Thymus (tissue), 11 donors: ENCODE data around the gene SFMBT1. TPM values are rescaled to one million over a fixed set of nuclear protein-coding genes. Genes with fewer than 3 reads are reported as not detected.

Experiments
- DNase-seq, 9 donors: peaks; one replicate each; pipeline ENCODE4 v3.0.0-alpha.2; 2013; ENCODE audit warnings: low spot score in 9 of 9, low read depth in 6 of 9, missing footprints in 1 of 9
- H3K27ac ChIP-seq, 2 donors: one replicate each; pipeline ENCODE4 v1.5.1; 2013; ENCODE audit warnings: control low read depth in 1 of 2, low read depth in 1 of 2, low read length in 1 of 2, mild to moderate bottlenecking in 1 of 2, moderate library complexity in 1 of 2
- H3K27me3 ChIP-seq, 2 donors: one replicate each; pipeline ENCODE4 v1.5.1; 2013; ENCODE audit warnings: low read length in 1 of 2; ENCODE audit not compliant: control insufficient read depth in 2 of 2, insufficient read depth in 1 of 2
- H3K36me3 ChIP-seq, 2 donors: one replicate each; pipeline ENCODE4 v1.5.1; 2013; ENCODE audit warnings: low read length in 1 of 2, mild to moderate bottlenecking in 1 of 2, moderate library complexity in 1 of 2; ENCODE audit not compliant: control insufficient read depth in 2 of 2, insufficient read depth in 2 of 2
- H3K4me1 ChIP-seq, 2 donors: one replicate each; pipeline ENCODE4 v1.5.1; 2013; ENCODE audit warnings: low read length in 2 of 2; ENCODE audit not compliant: control insufficient read depth in 2 of 2, insufficient read depth in 2 of 2
- H3K4me3 ChIP-seq, 2 donors: one replicate each; pipeline ENCODE4 v1.5.1; 2013; ENCODE audit warnings: low read length in 2 of 2, control low read depth in 1 of 2, mild to moderate bottlenecking in 1 of 2
- H3K9me3 ChIP-seq, 2 donors: one replicate each; pipeline ENCODE4 v1.5.1; 2013; ENCODE audit warnings: low read length in 1 of 2, mild to moderate bottlenecking in 1 of 2; ENCODE audit not compliant: control insufficient read depth in 2 of 2, insufficient read depth in 1 of 2
- WGBS: extraction: QIAGEN DNeasy Blood & Tissue Kit; methylation state at CpG from one replicate; pipeline ENCODE4 v1.1.7; 2013; 5-methylcytosine and 5-hydroxymethylcytosine counted together
- polyA plus RNA-seq: library from polyadenylated mRNA; stranded (reverse); fragments of 200-250 nt; gene quantifications from one replicate; pipeline ENCODE4 v1.2.3, GENCODE V29; 2013
- total RNA-seq: library from RNA; stranded (reverse); fragments of 120-200 nt; gene quantifications from one replicate; pipeline ENCODE4 v1.2.4, GENCODE V29; 2013
- donor health status: healthy.

The SFMBT1 gene
- total and polyA plus RNA-seq, 2 donors: 6.2 to 6.4 TPM

- Histone ChIP-seq H3K4me1 (peaks cover 11 to 30% of the 10 kb centered on the region in 2 donors), H3K27ac (no peak overlapping the region), H3K36me3 (peaks cover 11 to 43% of the 10 kb centered on the region in 2 donors), H3K9me3 (peaks cover 0 to 5% of the 10 kb centered on the region in 2 donors), H3K27me3 (no peaks in the 10 kb centered on the region), H3K4me3 (no peak overlapping the region)
- WGBS: 95% methylated on average over 5 of the region's 5 CpGs
- no peak for DNase-seq
Measured at GRCh38 chr3:52880047-52880446, 165.8 kb downstream of the SFMBT1 start.

GRCh38 chr3:52879581-52879980 lies 166.3 kb downstream of the SFMBT1 start:
- Histone ChIP-seq H3K4me3 (no peak overlapping the region), H3K27me3 (no peaks in the 10 kb centered on the region), H3K36me3 (peaks cover 11 to 40% of the 10 kb centered on the region in 2 donors), H3K4me1 (peaks cover 12 to 34% of the 10 kb centered on the region in 2 donors), H3K9me3 (peaks cover 0 to 5% of the 10 kb centered on the region in 2 donors), H3K27ac (no peak overlapping the region)
- WGBS: 98% methylated on average over 4 of the region's 4 CpGs
- no peak for DNase-seq

- Histone ChIP-seq H3K4me3 (no peak overlapping the region), H3K27ac (no peak overlapping the region), H3K36me3 (peaks cover 11 to 39% of the 10 kb centered on the region in 2 donors), H3K27me3 (no peaks in the 10 kb centered on the region), H3K9me3 (peaks cover 0 to 5% of the 10 kb centered on the region in 2 donors), H3K4me1 (peaks cover 12 to 37% of the 10 kb centered on the region in 2 donors)
- WGBS: 98% methylated on average over 4 of the region's 4 CpGs
- no peak for DNase-seq
Measured at GRCh38 chr3:52879090-52879489, 166.8 kb downstream of the SFMBT1 start.

GRCh38 chr3:52877085-52877484 lies 168.8 kb downstream of the SFMBT1 start:
- Histone ChIP-seq H3K27ac (no peak overlapping the region), H3K9me3 (peaks cover 0 to 5% of the 10 kb centered on the region in 2 donors), H3K4me3 (no peak overlapping the region), H3K27me3 (no peaks in the 10 kb centered on the region), H3K4me1 (peaks cover 16 to 36% of the 10 kb centered on the region in 2 donors), H3K36me3 (peaks cover 11 to 38% of the 10 kb centered on the region in 2 donors)
- no peak for DNase-seq
- WGBS: 100% methylated on average over 3 of the region's 3 CpGs

- no peak overlapping the region for H3K4me3 ChIP-seq
- 35% methylated on average over 9 of the region's 9 CpGs for WGBS
- peak in 7 of 9 donors; percentile 28 to 80 (median 55) for DNase-seq
Measured at GRCh38 chr3:52874864-52875587, 170.8 kb downstream of the SFMBT1 start.

GRCh38 chr3:52874160-52874701 lies 171.6 kb downstream of the SFMBT1 start:
- DNase-seq: no peak
- peaks cover 11 to 23% of the 10 kb centered on the region in 2 donors for H3K36me3 ChIP-seq
- peaks cover 1 to 5% of the 10 kb centered on the region in 2 donors for H3K9me3 ChIP-seq
- H3K4me3 ChIP-seq: no peak overlapping the region
- peaks cover 23 to 54% of the 10 kb centered on the region in 2 donors for H3K4me1 ChIP-seq
- WGBS: 81% methylated on average over 5 of the region's 5 CpGs
- H3K27ac ChIP-seq: no peak overlapping the region
- H3K27me3 ChIP-seq: no peaks in the 10 kb centered on the region

More at GRCh38 chr3:52874864-52875587, 170.8 kb downstream of the SFMBT1 start:
- peaks cover 1 to 5% of the 10 kb centered on the region in 2 donors for H3K9me3 ChIP-seq
- peak overlapping the region in 1 of 2 donors; percentile 52 for H3K27ac ChIP-seq
- peaks cover 21 to 46% of the 10 kb centered on the region in 2 donors for H3K4me1 ChIP-seq
- peaks cover 16 to 27% of the 10 kb centered on the region in 2 donors for H3K36me3 ChIP-seq
- no peaks in the 10 kb centered on the region for H3K27me3 ChIP-seq

- Histone ChIP-seq H3K4me1 (peaks cover 23 to 56% of the 10 kb centered on the region in 2 donors), H3K27ac (no peak overlapping the region), H3K9me3 (peaks cover 1 to 5% of the 10 kb centered on the region in 2 donors), H3K36me3 (peaks cover 7 to 18% of the 10 kb centered on the region in 2 donors), H3K4me3 (no peak overlapping the region), H3K27me3 (no peaks in the 10 kb centered on the region)
- no peak for DNase-seq
- 91% methylated on average over 8 of the region's 8 CpGs for WGBS
Measured at GRCh38 chr3:52873433-52874159, 172.3 kb downstream of the SFMBT1 start.

- H3K27me3 ChIP-seq: no peaks in the 10 kb centered on the region
- peaks cover 4 to 10% of the 10 kb centered on the region in 2 donors for H3K36me3 ChIP-seq
- H3K4me1 ChIP-seq: peaks cover 23 to 56% of the 10 kb centered on the region in 2 donors
- DNase-seq: no peak
- no peak overlapping the region for H3K27ac ChIP-seq
- H3K9me3 ChIP-seq: peaks cover 1 to 3% of the 10 kb centered on the region in 2 donors
- no peak overlapping the region for H3K4me3 ChIP-seq
- WGBS: 96% methylated on average over 3 of the region's 3 CpGs
Measured at GRCh38 chr3:52872245-52872644, 173.6 kb downstream of the SFMBT1 start.

- Histone ChIP-seq H3K36me3 (peaks cover 4 to 11% of the 10 kb centered on the region in 2 donors), H3K4me1 (peaks cover 23 to 53% of the 10 kb centered on the region in 2 donors), H3K4me3 (no peak overlapping the region), H3K27me3 (no peaks in the 10 kb centered on the region), H3K27ac (no peak overlapping the region), H3K9me3 (peaks cover 0 to 1% of the 10 kb centered on the region in 2 donors)
- DNase-seq: no peak
- 95% methylated on average over 9 of the region's 9 CpGs for WGBS
Measured at GRCh38 chr3:52871761-52872160, 174.1 kb downstream of the SFMBT1 start.
